Endothelial cell of umbilical vein (primary cell): Measurements from ENCODE around the gene PTH1R. TPM values are rescaled to one million over a fixed set of nuclear protein-coding genes. Genes with fewer than 3 reads are reported as not detected.

ENCODE experiments used
- BruUV-seq: library from RNA; stranded (reverse); fragments of 400-500 nt; replicated peaks from 2 replicates; lab custom pipeline; 2021; lab: Mats Ljungman, UMichigan
- CTCF ChIA-PET: fragments of 300-600, 350-600 bp; sonication (Branson Sonifier 250); formaldehyde crosslinking; loops from one replicate; lab custom pipeline; 2021; ENCODE audit warnings: antibody characterized with exemption, inconsistent platforms; lab: Charles Lee
- POLR2A ChIA-PET: fragments of 300-600, 350-600 bp; sonication (Branson Sonifier 250); formaldehyde crosslinking; loops from one replicate; lab custom pipeline; 2021; ENCODE audit warnings: antibody characterized with exemption, inconsistent platforms; lab: Charles Lee
- DNase-seq: peaks from one replicate; pipeline ENCODE4 v3.0.0-alpha.2; 2011; ENCODE audit warnings: low read depth, low spot score
- FAIRE-seq: peaks from 2 replicates; lab custom pipeline; 2011; peaks lifted over from hg19 to GRCh38; lab: Jason Lieb, UNC
- H2AFZ ChIP-seq: 2 replicates; pipeline ENCODE4 v1.6.0; 2012; ENCODE audit warnings: low read depth, low read length, control low read depth, inconsistent platforms
- H3K27ac ChIP-seq: 2 replicates; pipeline ENCODE4 v1.5.1; 2011; ENCODE audit warnings: low read depth, mild to moderate bottlenecking, control low read depth, low read length, moderate library complexity; ENCODE audit not compliant: insufficient read depth
- H3K27me3 ChIP-seq, 2 experiments: 2 replicates each; pipeline versions ENCODE4 v1.6.0 to v1.6.1; 2011; ENCODE audit warnings: low read length in 2 of 2, mixed read lengths in 1 of 2; ENCODE audit not compliant: control insufficient read depth in 2 of 2, insufficient read depth in 2 of 2
- H3K36me3 ChIP-seq, 2 experiments: 2 replicates in 1 of 2; 3 replicates in 1 of 2; pipeline ENCODE4 v1.5.1; 2011; ENCODE audit warnings: low read length in 2 of 2, mild to moderate bottlenecking in 1 of 2, moderate library complexity in 1 of 2; ENCODE audit not compliant: control insufficient read depth in 2 of 2, insufficient read depth in 2 of 2; ENCODE audit errors: extremely low read depth in 1 of 2
- H3K4me1 ChIP-seq: 3 replicates; pipeline ENCODE4 v1.5.1; 2011; ENCODE audit warnings: mild to moderate bottlenecking, low read length; ENCODE audit not compliant: control insufficient read depth, insufficient read depth; ENCODE audit errors: extremely low read depth
- H3K4me2 ChIP-seq: 2 replicates; pipeline ENCODE4 v1.6.1; 2011; ENCODE audit warnings: low read length, control low read depth, mixed read lengths; ENCODE audit not compliant: insufficient read depth
- H3K4me3 ChIP-seq, 3 experiments: fragments of 200-600 bp in 1 of 3; sonication (generic), shearing (Covaris generic) in 1 of 3; replicated peaks in 1 of 3; 2 replicates each; pipeline ENCODE4 v1.5.1; 2011 to 2016; ENCODE audit warnings: control low read depth in 3 of 3, low read length in 3 of 3, mild to moderate bottlenecking in 2 of 3, inconsistent platforms in 1 of 3, low read depth in 1 of 3, moderate library complexity in 1 of 3; ENCODE audit not compliant: insufficient read depth in 1 of 3
- H3K79me2 ChIP-seq: 2 replicates; pipeline ENCODE4 v1.6.0; 2012; ENCODE audit warnings: low read length, inconsistent platforms; ENCODE audit not compliant: control insufficient read depth, insufficient read depth
- H3K9ac ChIP-seq: replicated peaks from 2 replicates; pipeline ENCODE3; 2011; ENCODE audit warnings: low read length, control low read depth; ENCODE audit not compliant: insufficient read depth; ENCODE audit errors: extremely low read depth
- H3K9me1 ChIP-seq: replicated peaks from 3 replicates; pipeline ENCODE4 v1.6.0; 2011; ENCODE audit warnings: mild to moderate bottlenecking, low read length; ENCODE audit not compliant: control insufficient read depth, insufficient read depth; ENCODE audit errors: extremely low read depth
- H3K9me3 ChIP-seq: replicated peaks from 2 replicates; pipeline ENCODE4 v1.5.1; 2012; ENCODE audit warnings: low read length, inconsistent platforms; ENCODE audit not compliant: control insufficient read depth, insufficient read depth
- H4K20me1 ChIP-seq: replicated peaks from 2 replicates; pipeline ENCODE3; 2011; ENCODE audit warnings: mild to moderate bottlenecking, low read length; ENCODE audit not compliant: control insufficient read depth, insufficient read depth; ENCODE audit errors: extremely low read depth
- EZH2 ChIP-seq: IDR thresholded peaks from 2 replicates; pipeline ENCODE4 v1.6.1; 2012; ENCODE audit warnings: borderline replicate concordance, low read depth, mild to moderate bottlenecking, moderate library complexity, low read length, inconsistent platforms; ENCODE audit not compliant: severe bottlenecking
- FOS ChIP-seq: IDR thresholded peaks from 2 replicates; pipeline ENCODE4 v1.6.1; 2011; ENCODE audit warnings: mild to moderate bottlenecking, low read length, moderate library complexity, borderline replicate concordance; ENCODE audit not compliant: insufficient read depth
- GATA2 ChIP-seq: IDR thresholded peaks from 2 replicates; pipeline ENCODE4 v1.7.0; 2011; ENCODE audit warnings: low read depth, mild to moderate bottlenecking, moderate library complexity, mixed read lengths, low read length; ENCODE audit not compliant: insufficient read length, insufficient read depth
- JUN ChIP-seq: IDR thresholded peaks from 2 replicates; pipeline ENCODE4 v1.6.1; 2011; ENCODE audit warnings: borderline replicate concordance, low read depth; ENCODE audit not compliant: insufficient read length, insufficient read depth
- MYC ChIP-seq: IDR thresholded peaks from one replicate; pipeline ENCODE4 v1.6.1; 2011; ENCODE audit warnings: mild to moderate bottlenecking, low read depth, low read length
- POLR2A ChIP-seq: IDR thresholded peaks from 2 replicates; pipeline ENCODE4 v1.6.1; 2012; ENCODE audit warnings: low read depth, mild to moderate bottlenecking, control low read depth, low read length
- POLR2AphosphoS5 ChIP-seq: IDR thresholded peaks from 2 replicates; pipeline ENCODE4 v1.6.1; 2012; ENCODE audit warnings: low read depth, mild to moderate bottlenecking, control low read depth, low read length, moderate library complexity; ENCODE audit not compliant: insufficient read depth
- dilution Hi-C: fragments of 300-500 bp; cut with MboI; formaldehyde crosslinking; loops from one replicate; pipeline ENCODE4 v1.15.0; 2019; ENCODE audit warnings: low sequenced_read_pairs; ENCODE audit not compliant: extremely low pct_ligation_motif_present
- intact Hi-C: fragments of 100-400 bp; cut with micrococcal nuclease; formaldehyde crosslinking; loops from one replicate; pipeline ENCODE4 v1.10.0; 2022
- polyA plus RNA-seq, 4 experiments: library from polyadenylated mRNA; depleted of rRNA in 3 of 4; stranded (reverse) in 3 of 4; unstranded in 1 of 4; fragments of >200 nt; gene quantifications; 2 replicates each; pipeline versions ENCODE4 v1.2.1 to v1.2.3, GENCODE V29; 2011 to 2012; ENCODE audit warnings: missing spikeins in 1 of 4
- total RNA-seq: library from RNA; stranded (reverse); gene quantifications from 2 replicates; pipeline ENCODE4 v1.2.3, GENCODE V29; 2021
- TF ChIP-seq, protein P1 (sequence below), 2 donors: IDR thresholded peaks; 1 replicate in 1 of 2; 2 replicates in 1 of 2; pipeline ENCODE4 v1.5.1; 2011; ENCODE audit warnings: low read length in 2 of 2, mild to moderate bottlenecking in 2 of 2, moderate library complexity in 2 of 2, control low read depth in 1 of 2, inconsistent platforms in 1 of 2, low read depth in 1 of 2; ENCODE audit not compliant: insufficient read depth in 1 of 2; ENCODE audit errors: extremely low read depth in 1 of 2
- TF ChIP-seq, protein P2 (sequence below): IDR thresholded peaks from 2 replicates; pipeline ENCODE4 v1.6.1; 2011; ENCODE audit not compliant: insufficient read depth, insufficient read length

Gene PTH1R
- total and polyA plus RNA-seq, 2 donors (not counting 3 experiments of a cell fraction or from before 2014, with no cell fraction given): 0.08 to 0.46 TPM

DNA sequence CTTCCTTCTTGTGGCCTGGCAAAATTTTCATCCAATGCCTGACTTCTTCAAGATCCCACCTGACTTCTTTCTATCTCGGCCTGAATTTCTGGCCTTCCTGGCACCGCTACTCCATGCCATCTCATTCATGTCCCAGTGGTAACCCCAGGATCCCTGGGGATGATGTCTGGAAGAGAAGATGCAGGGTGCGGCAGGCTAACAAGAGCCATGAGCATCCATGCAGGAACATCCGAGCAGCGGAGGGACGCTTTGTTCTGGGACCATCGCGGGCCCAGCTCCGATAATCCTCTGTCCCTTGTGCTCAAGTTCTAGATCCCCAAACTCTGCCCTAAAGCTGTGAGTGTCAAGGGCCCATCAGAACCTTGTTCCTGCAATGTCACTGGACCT is 25.2 kb upstream of the PTH1R start:
- H2AFZ ChIP-seq: no peak overlapping the region
- FAIRE-seq: no peak
- dilution Hi-C loops (no loop called here), intact Hi-C loops (no loop called here)
- H4K20me1 ChIP-seq: no peaks in the 10 kb centered on the region
- H3K27me3 ChIP-seq: peaks cover 0 to 2% of the 10 kb centered on the region in 2 experiments
- ChIA-PET CTCF (no interaction called here), POLR2A (no interaction called here)
- H3K9me3 ChIP-seq: no peaks in the 10 kb centered on the region
- TF ChIP-seq MYC (no peak), GATA2 (no peak), POLR2AphosphoS5 (no peak), FOS (no peak), POLR2A (no peak), EZH2 (no peak), JUN (no peak)
- TF ChIP-seq, protein P1, sequence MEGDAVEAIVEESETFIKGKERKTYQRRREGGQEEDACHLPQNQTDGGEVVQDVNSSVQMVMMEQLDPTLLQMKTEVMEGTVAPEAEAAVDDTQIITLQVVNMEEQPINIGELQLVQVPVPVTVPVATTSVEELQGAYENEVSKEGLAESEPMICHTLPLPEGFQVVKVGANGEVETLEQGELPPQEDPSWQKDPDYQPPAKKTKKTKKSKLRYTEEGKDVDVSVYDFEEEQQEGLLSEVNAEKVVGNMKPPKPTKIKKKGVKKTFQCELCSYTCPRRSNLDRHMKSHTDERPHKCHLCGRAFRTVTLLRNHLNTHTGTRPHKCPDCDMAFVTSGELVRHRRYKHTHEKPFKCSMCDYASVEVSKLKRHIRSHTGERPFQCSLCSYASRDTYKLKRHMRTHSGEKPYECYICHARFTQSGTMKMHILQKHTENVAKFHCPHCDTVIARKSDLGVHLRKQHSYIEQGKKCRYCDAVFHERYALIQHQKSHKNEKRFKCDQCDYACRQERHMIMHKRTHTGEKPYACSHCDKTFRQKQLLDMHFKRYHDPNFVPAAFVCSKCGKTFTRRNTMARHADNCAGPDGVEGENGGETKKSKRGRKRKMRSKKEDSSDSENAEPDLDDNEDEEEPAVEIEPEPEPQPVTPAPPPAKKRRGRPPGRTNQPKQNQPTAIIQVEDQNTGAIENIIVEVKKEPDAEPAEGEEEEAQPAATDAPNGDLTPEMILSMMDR (IDR thresholded peaks at IDR 0.05; ENCODE audit: extremely low read depth in 1 of 2, insufficient read depth in 1 of 2, low read depth in 1 of 2, low read length in 2 of 2): no peak
- TF ChIP-seq, protein P2, sequence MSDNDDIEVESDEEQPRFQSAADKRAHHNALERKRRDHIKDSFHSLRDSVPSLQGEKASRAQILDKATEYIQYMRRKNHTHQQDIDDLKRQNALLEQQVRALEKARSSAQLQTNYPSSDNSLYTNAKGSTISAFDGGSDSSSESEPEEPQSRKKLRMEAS: no peak
- DNase-seq: no peak
- no peak overlapping the region for H3K27ac ChIP-seq
- no peak overlapping the region for H3K4me2 ChIP-seq
- H3K9me1 ChIP-seq: no peaks in the 10 kb centered on the region
- no TSS peak for BruUV-seq
- no peaks in the 10 kb centered on the region for H3K36me3 ChIP-seq
- no peaks in the 10 kb centered on the region for H3K4me1 ChIP-seq
- H3K4me3 ChIP-seq: no peak overlapping the region
- no peak overlapping the region for H3K9ac ChIP-seq
- H3K79me2 ChIP-seq: no peaks in the 10 kb centered on the region
